ENCODE results near the gene DNAH6.
"Not testable (repeated sequence)": the region's sequence is repeated elsewhere in the genome, so short reads cannot be mapped to it uniquely, and the experiment has no call there.

DNAH6 gene

DNA sequence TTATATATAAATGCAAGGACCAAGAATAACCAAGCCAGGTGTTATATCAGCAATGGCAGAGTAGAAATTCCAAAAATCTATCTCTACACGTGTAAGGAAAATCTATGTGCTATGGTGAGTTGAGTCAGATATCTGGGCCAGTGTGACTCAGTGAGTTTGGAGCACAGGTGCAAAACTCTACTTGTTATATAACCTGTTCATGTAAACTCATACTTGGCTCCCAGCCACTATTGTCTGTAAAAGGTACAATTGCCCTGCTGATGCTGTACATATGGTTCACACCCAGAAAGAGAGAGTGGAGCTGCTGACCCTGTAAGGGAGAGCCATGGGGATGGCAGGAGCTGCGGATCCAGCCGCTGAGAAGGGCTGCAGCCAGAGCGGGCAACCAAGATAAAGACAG, 252.5 kb downstream of the DNAH6 start:
- no peak for DNase-seq
- H3K4me3 ChIP-seq (ENCODE audit: low read depth, low read length), result no peak overlapping the region
- H3K36me3 ChIP-seq, result no peaks in the 10 kb centered on the region
- no peak overlapping the region for H3K27ac ChIP-seq
- TF ChIP-seq, protein P1, sequence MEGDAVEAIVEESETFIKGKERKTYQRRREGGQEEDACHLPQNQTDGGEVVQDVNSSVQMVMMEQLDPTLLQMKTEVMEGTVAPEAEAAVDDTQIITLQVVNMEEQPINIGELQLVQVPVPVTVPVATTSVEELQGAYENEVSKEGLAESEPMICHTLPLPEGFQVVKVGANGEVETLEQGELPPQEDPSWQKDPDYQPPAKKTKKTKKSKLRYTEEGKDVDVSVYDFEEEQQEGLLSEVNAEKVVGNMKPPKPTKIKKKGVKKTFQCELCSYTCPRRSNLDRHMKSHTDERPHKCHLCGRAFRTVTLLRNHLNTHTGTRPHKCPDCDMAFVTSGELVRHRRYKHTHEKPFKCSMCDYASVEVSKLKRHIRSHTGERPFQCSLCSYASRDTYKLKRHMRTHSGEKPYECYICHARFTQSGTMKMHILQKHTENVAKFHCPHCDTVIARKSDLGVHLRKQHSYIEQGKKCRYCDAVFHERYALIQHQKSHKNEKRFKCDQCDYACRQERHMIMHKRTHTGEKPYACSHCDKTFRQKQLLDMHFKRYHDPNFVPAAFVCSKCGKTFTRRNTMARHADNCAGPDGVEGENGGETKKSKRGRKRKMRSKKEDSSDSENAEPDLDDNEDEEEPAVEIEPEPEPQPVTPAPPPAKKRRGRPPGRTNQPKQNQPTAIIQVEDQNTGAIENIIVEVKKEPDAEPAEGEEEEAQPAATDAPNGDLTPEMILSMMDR (IDR thresholded peaks at IDR 0.05; ENCODE audit: low read depth, low read length), result no peak
- no peaks in the 10 kb centered on the region for H3K27me3 ChIP-seq (ENCODE audit: insufficient read depth, low read depth, severe bottlenecking)
- H3K9me3 ChIP-seq (ENCODE audit: severe bottlenecking), result peaks cover 2% of the 10 kb centered on the region

DNA sequence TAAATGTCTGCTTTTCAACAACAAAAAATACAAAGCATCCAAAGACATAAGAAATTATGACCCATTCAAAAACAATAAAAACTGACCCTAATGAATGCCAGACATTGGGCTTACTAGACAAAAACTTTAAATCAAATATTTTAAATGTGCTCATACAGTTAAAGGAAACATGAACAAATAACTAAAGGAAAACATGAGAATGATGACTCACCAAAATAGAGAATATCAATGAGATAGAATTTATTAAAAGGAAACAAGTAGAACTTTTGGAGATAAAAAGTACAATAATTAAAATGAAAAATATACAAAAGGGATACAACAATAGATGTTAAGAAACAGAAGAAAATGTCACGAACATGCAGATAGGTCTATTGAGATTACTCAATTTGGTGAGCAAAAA, 254.0 kb downstream of the DNAH6 start:
- Histone ChIP-seq H3K4me3 (ENCODE audit: low read depth, low read length) (no peak overlapping the region), H3K27ac (no peak overlapping the region), H3K36me3 (no peaks in the 10 kb centered on the region), H3K9me3 (ENCODE audit: severe bottlenecking) (peaks cover 2% of the 10 kb centered on the region), H3K27me3 (ENCODE audit: insufficient read depth, low read depth, severe bottlenecking) (no peaks in the 10 kb centered on the region)
- TF ChIP-seq, protein P1 (IDR thresholded peaks at IDR 0.05; ENCODE audit: low read depth, low read length), result no peak
- DNase-seq, result no peak

DNA sequence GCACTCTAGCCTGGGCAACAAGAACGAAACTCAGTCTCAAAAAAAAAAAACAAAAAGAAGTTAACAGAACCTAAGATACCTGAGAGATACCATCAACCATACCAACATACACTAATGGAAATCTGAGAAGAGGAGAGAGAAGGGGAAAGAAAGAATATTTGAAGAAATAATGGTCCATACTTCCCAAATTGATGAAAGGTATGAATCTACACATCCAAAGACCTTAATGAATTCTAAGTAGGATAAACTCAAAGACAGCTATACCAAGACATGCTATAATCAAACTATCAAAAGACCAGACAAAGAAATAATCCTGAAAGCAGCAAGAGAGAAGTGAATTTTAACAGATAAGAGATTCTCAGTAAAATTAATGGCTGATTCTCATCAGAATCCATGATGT, 255.0 kb downstream of the DNAH6 start:
- no peak for DNase-seq
- TF ChIP-seq, protein P1 (IDR thresholded peaks at IDR 0.05; ENCODE audit: low read depth, low read length), result no peak
- peaks cover 2% of the 10 kb centered on the region for H3K9me3 ChIP-seq (ENCODE audit: severe bottlenecking)
- H3K27ac ChIP-seq, result no peak overlapping the region
- H3K27me3 ChIP-seq (ENCODE audit: insufficient read depth, low read depth, severe bottlenecking), result no peaks in the 10 kb centered on the region
- no peak overlapping the region for H3K4me3 ChIP-seq (ENCODE audit: low read depth, low read length)
- H3K36me3 ChIP-seq, result no peaks in the 10 kb centered on the region

DNA sequence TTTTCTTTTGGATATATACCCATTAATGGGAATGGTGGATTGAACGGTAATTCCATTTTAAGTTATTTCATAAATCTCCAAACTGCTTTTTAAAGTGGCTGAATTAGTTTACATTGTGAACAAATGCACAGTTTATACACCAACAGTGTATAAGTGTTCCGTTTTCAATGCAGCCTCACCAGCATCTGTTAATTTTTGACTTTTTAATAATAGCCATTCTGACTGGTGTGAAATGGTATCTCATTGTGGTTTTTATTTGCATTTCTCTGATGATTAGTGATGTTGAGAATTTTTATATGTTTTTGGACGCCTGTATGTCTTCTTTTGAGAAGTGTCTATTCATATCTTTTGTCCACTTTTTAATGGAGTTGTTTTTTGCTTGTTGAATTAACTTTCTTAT, 257.3 kb downstream of the DNAH6 start:
- not testable (repeated sequence) for H3K9me3 ChIP-seq (ENCODE audit: severe bottlenecking); DNase-seq; H3K27me3 ChIP-seq (ENCODE audit: insufficient read depth, low read depth, severe bottlenecking); H3K27ac ChIP-seq; H3K4me3 ChIP-seq (ENCODE audit: low read depth, low read length); H3K36me3 ChIP-seq

DNA sequence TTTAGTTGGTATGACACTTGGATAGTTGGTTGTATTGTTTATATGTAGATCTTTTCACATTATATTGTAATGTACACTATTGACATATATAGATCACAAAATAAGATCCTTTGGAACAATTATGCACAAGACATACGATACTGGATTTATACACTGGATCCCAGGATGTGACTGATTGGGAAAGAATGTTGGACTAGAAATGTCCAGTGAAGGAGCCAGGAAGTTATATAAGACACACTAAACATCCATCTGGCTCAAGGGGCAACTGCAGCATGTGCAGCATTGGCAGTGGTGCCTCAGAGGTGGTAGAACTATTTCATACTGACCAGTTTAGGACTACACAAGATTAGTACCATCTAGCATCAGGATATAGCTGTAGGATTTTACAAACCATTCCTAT, 259.7 kb downstream of the DNAH6 start:
- H3K4me3 ChIP-seq (ENCODE audit: low read depth, low read length), result no peak overlapping the region
- TF ChIP-seq, protein P1 (IDR thresholded peaks at IDR 0.05; ENCODE audit: low read depth, low read length), result no peak
- no peak overlapping the region for H3K27ac ChIP-seq
- no peaks in the 10 kb centered on the region for H3K36me3 ChIP-seq
- H3K9me3 ChIP-seq (ENCODE audit: severe bottlenecking), result peaks cover 6% of the 10 kb centered on the region
- H3K27me3 ChIP-seq (ENCODE audit: insufficient read depth, low read depth, severe bottlenecking), result no peaks in the 10 kb centered on the region
- DNase-seq, result no peak

DNA sequence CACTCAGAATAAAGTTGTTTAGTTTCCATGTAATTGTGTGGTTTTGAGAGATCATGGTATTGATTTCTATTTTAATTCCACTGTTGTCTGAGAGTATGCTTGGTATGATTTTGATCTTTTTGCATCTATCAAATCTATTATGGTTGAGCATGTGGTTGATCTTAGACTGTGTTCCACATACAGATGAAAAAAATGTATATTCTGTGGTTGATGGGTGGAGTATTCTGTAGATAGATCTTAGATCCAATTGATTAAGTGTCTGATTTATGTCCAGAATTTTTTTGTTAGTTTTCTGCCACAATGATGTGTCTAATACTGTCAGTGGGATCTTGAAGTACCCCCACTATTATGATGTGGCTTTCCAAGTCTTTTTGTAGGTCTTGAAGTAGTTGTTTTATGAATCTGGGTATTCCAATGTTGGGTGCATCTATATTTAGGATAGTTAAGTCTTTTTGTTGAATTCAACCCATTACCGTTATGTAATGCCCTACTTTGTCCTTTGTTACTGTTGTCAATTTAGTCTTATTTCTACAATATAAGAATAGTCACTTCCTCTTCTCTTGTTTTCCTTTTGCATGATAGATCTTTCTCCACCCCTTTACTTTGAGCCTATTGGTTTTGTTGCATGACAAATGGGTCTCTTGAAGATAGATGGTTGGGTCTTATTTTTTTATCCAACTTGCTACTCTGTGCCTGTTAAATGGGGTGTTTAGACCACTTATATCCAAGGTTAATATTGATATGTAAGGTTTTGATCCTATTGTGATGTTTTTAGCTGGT, 262.8 kb downstream of the DNAH6 start:
- Histone ChIP-seq H3K27me3 (ENCODE audit: insufficient read depth, low read depth, severe bottlenecking) (no peaks in the 10 kb centered on the region), H3K36me3 (no peaks in the 10 kb centered on the region), H3K27ac (no peak overlapping the region), H3K4me3 (ENCODE audit: low read depth, low read length) (no peak overlapping the region), H3K9me3 (ENCODE audit: severe bottlenecking) (peaks cover 4% of the 10 kb centered on the region)
- DNase-seq, result no peak
- TF ChIP-seq, protein P1 (IDR thresholded peaks at IDR 0.05; ENCODE audit: low read depth, low read length), result no peak

All from WERI-Rb-1 (cell line).